Measurements from ENCODE around the gene WDSUB1. TPM values are rescaled to one million over a fixed set of nuclear protein-coding genes. Genes with fewer than 3 reads are reported as not detected.

The WDSUB1 gene
- total and polyA plus RNA-seq, 2 of the 4 experiments (the other 2 are of a cell fraction), result 4.8 to 5.2 TPM

DNA sequence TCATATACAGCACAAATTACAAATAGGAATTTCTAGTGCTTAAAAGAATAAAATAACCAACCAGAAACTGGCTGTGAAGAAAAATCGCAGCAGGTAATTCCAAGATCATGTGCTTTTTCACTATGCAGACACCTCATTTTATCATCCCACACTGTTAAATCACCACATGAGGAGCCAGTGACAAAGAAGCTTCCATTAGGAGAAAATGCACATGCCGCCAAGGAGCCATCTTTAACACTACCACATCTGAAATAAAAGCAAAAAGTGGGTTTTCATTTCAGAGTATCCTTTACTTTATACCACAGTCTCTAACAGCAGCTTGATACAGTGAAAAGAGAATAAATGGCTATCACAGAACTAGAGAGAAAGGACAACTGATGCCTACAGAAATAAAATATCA lies 6.8 kb downstream of the WDSUB1 start:
- no peak overlapping the region for H3K14ac ChIP-seq (replicated peaks; ENCODE audit: low read depth, low read length)
- H3K27ac ChIP-seq (ENCODE audit: insufficient read depth, low read length), result no peak overlapping the region
- peaks cover 5% of the 10 kb centered on the region; the same call in 1 of the 2 replicates for H3K36me3 ChIP-seq (ENCODE audit: control insufficient read depth, insufficient read depth, low read length)
- H4K8ac ChIP-seq (ENCODE audit: low read depth in 2 of 2, low read length in 2 of 2), result no peak overlapping the region
- H4K91ac ChIP-seq (ENCODE audit: insufficient read depth, low read depth, low read length), result no peak overlapping the region
- POLR2A ChIA-PET (ENCODE audit: unreplicated experiment), result no interaction called here
- no peak overlapping the region for H3K4me2 ChIP-seq (ENCODE audit: low read depth, low read length)
- ATAC-seq (ENCODE audit: low read depth) (no peak), DNase-seq (no peak)
- no peak overlapping the region for H2BK5ac ChIP-seq (ENCODE audit: low read depth, low read length, poor library complexity, severe bottlenecking)
- H3K4me3 ChIP-seq (ENCODE audit: insufficient read depth, low read depth, low read length), result no peak overlapping the region
- no peak for TF ChIP-seq RFX5 (IDR thresholded peaks at IDR 0.05; ENCODE audit: low read depth, low read length)
- no peak for TF ChIP-seq MXI1 (IDR thresholded peaks at IDR 0.05; ENCODE audit: borderline replicate concordance, low read depth, low read length)
- TF ChIP-seq CTCF (conservative IDR thresholded peaks at IDR 0.05; ENCODE audit: low read depth, low read length), result no peak
- TF ChIP-seq BHLHE40 (IDR thresholded peaks at IDR 0.05; ENCODE audit: low read depth, low read length), result no peak
- TF ChIP-seq MAFK (IDR thresholded peaks at IDR 0.05; ENCODE audit: low read depth, low read length), result no peak
- TF ChIP-seq NFE2L2 (IDR thresholded peaks at IDR 0.05; ENCODE audit: low read depth, low read length), result no peak
- TF ChIP-seq RCOR1 (IDR thresholded peaks at IDR 0.05; ENCODE audit: insufficient replicate concordance, low read length), result no peak
- TF ChIP-seq CEBPB (IDR thresholded peaks at IDR 0.05; ENCODE audit: low read depth, low read length), result no peak
- TF ChIP-seq SMC3 (IDR thresholded peaks at IDR 0.05; ENCODE audit: low read depth, low read length), result no peak
- TF ChIP-seq, protein P1, sequence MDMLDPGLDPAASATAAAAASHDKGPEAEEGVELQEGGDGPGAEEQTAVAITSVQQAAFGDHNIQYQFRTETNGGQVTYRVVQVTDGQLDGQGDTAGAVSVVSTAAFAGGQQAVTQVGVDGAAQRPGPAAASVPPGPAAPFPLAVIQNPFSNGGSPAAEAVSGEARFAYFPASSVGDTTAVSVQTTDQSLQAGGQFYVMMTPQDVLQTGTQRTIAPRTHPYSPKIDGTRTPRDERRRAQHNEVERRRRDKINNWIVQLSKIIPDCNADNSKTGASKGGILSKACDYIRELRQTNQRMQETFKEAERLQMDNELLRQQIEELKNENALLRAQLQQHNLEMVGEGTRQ (IDR thresholded peaks at IDR 0.05; ENCODE audit: low read depth, low read length), result no peak
- TF ChIP-seq MAZ (IDR thresholded peaks at IDR 0.05; ENCODE audit: borderline replicate concordance, low read depth, low read length), result no peak
- no peak for TF ChIP-seq ELK1 (IDR thresholded peaks at IDR 0.05; ENCODE audit: borderline replicate concordance, low read depth, low read length)
- no peak for TF ChIP-seq POLR2A (IDR thresholded peaks at IDR 0.05; ENCODE audit: low read depth, low read length)
- no peak for TF ChIP-seq RAD21 (IDR thresholded peaks at IDR 0.05; ENCODE audit: low read length)
- no peak overlapping the region for H2AK9ac ChIP-seq (replicated peaks; ENCODE audit: low read depth, low read length, poor library complexity)
- intact Hi-C loops (cut with micrococcal nuclease) (no loop called here), dilution Hi-C loops (cut with HindIII; ENCODE audit: low sequenced_read_pairs, unreplicated experiment) (no loop called here), in situ Hi-C loops (cut with MboI; ENCODE audit: low sequenced_read_pairs) (no loop called here)
- H3K27me3 ChIP-seq (ENCODE audit: control insufficient read depth, insufficient read depth, low read length), result no peaks in the 10 kb centered on the region
- no peaks in the 10 kb centered on the region for H4K20me1 ChIP-seq (ENCODE audit: insufficient read depth, low read length)
- H2BK20ac ChIP-seq (ENCODE audit: low read depth, low read length), result no peak overlapping the region
- no peak overlapping the region for H4K5ac ChIP-seq (ENCODE audit: low read depth, low read length)
- no peaks in the 10 kb centered on the region for H3K4me1 ChIP-seq (ENCODE audit: control insufficient read depth, insufficient read depth, low read length)
- no peaks in the 10 kb centered on the region for H3K9me3 ChIP-seq (ENCODE audit: control insufficient read depth, insufficient read depth, low read length)
- H2AK5ac ChIP-seq (ENCODE audit: low read depth, low read length), result no peak overlapping the region
- H3K23ac ChIP-seq (ENCODE audit: low read depth, low read length), result no peak overlapping the region
- H3K18ac ChIP-seq (ENCODE audit: low read depth, low read length), result no peak overlapping the region
- WGBS, 2 experiments (ENCODE audit: extremely low coverage in 2 of 2, insufficient read length in 1 of 2), result no CpG with 5 or more reads among the region's 2 CpGs
- H3K9me1 ChIP-seq (ENCODE audit: insufficient read depth, low read length), result no peaks in the 10 kb centered on the region; the same call in 1 of the 2 replicates
- peaks cover 0 to 10% of the 10 kb centered on the region in 2 experiments; a peak in 2 of 4 replicates for H3K79me1 ChIP-seq (ENCODE audit: low read depth in 1 of 2, low read length in 2 of 2)
- H3K9ac ChIP-seq (ENCODE audit: low read depth, low read length), result no peak overlapping the region
- no peak overlapping the region for H2BK120ac ChIP-seq (ENCODE audit: low read depth, low read length)
- no TSS peak for BruUV-seq (replicated peaks)
- H3K56ac ChIP-seq (ENCODE audit: extremely low read depth, insufficient read depth, low read length), result no peak overlapping the region
- CTCF ChIA-PET, result no interaction called here
- no peak overlapping the region for H3K4ac ChIP-seq (ENCODE audit: low read depth, low read length)
- H2AFZ ChIP-seq (replicated peaks; ENCODE audit: low read length, poor library complexity), result no peak overlapping the region
- no peak overlapping the region for H2BK15ac ChIP-seq (ENCODE audit: low read depth, low read length)
